GM19239 (cell line): ENCODE results near the gene APCDD1L.
"Not testable (repeated sequence)": the region's sequence is repeated elsewhere in the genome, so short reads cannot be mapped to it uniquely, and the experiment has no call there.

Experiments
- DNase-seq: peaks from one replicate; pipeline ENCODE4 v3.0.0; 2011; ENCODE audit warnings: low spot score; ENCODE audit not compliant: insufficient read length
- FAIRE-seq: peaks from 2 replicates; lab custom pipeline; 2011; peaks lifted over from hg19 to GRCh38; lab: Jason Lieb, UNC

The APCDD1L gene

GRCh38 chr20:58518896-58519593 lies 3.8 kb upstream of the APCDD1L start:
- DNase-seq: no peak
- no peak for FAIRE-seq

GRCh38 chr20:58518387-58518786 lies 3.2 kb upstream of the APCDD1L start:
- DNase-seq (no peak), FAIRE-seq (no peak)

GRCh38 chr20:58514321-58515232 lies 622 bp downstream of the APCDD1L start:
- DNase-seq (no peak), FAIRE-seq (no peak)

- FAIRE-seq: no peak
- DNase-seq: no peak
Measured at GRCh38 chr20:58513580-58514285, 1.5 kb downstream of the APCDD1L start.

GRCh38 chr20:58512808-58513552 lies 2.2 kb downstream of the APCDD1L start:
- DNase-seq (no peak), FAIRE-seq (no peak)

GRCh38 chr20:58511861-58512260 lies 3.3 kb downstream of the APCDD1L start:
- DNase-seq (no peak), FAIRE-seq (no peak)

DNA sequence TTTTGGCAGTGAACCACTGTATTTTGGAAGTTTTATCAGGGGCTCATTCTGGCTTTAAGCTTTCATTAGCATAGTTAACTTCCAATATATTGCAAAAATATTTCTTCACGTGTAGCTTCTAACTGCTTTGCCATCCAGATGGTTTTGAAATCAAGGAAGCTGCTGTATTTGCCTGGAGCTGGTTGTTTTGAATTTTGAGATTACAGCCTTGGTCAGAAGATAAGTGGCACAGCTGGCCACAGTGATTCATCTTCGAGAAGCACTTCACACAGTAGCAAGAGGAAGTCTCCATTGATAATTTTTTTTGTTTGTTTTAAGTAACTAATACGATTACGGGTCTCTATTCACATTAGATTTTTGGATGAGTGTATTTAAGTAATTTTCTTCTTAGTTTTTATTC lies 3.8 kb downstream of the APCDD1L start:
- FAIRE-seq (no peak), DNase-seq (no peak)

- no peak for FAIRE-seq
- DNase-seq: no peak
Measured at GRCh38 chr20:58510921-58511320, 4.3 kb downstream of the APCDD1L start.

DNA sequence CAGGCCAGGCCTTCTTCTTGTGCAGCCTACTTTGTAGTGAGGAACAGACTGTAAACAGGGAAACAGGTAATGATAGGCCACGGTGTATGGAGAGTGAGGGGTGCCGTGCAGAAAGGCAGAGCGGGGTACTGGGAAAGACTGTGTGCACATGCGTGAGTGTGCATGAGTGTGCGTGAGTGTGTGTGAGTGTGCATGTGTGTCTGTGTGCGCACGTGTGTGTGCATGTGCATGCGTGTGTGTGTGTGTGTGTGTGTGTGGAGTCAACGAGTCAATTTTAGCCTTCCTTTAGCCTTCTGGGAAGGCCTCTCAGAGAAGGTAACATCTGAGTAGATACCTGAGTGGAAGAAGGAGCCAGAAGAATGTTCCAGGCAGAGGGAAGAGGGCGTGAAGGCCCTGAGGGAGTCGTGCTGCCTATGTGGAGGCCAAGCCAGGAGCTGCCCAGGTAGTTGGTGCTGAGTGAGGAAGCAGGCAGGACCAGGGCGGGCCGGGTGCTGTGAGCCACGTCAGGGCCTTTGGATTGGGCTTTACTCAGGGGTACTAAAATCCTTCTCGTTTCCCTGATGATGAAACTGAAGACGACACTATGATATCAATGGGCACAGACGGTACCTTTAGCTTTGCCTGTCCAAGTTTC lies 6.3 kb downstream of the APCDD1L start:
- FAIRE-seq: no peak
- no peak for DNase-seq

DNA sequence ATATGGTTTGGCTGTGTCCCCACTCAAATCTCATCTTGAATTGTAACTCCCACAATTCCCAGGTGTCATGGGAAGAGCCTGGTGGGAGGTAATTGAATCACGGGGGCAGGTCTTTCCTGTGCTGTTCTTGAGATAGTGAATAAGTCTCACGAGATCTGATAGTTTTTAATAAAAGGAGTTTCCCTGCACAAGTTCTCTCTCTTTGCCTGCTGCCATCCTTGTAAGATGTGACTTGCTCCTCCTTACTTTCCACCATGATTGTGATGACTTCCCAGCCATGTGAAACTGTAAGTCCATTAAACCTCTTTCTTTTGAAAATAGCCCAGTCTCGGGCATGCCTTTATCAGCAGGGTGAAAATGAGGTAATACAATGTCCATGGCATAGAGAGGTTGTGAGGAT lies 8.2 kb downstream of the APCDD1L start:
- FAIRE-seq, DNase-seq: not testable (repeated sequence)

- FAIRE-seq (no peak), DNase-seq (no peak)
Measured at GRCh38 chr20:58504566-58504965, 10.6 kb downstream of the APCDD1L start.

DNA sequence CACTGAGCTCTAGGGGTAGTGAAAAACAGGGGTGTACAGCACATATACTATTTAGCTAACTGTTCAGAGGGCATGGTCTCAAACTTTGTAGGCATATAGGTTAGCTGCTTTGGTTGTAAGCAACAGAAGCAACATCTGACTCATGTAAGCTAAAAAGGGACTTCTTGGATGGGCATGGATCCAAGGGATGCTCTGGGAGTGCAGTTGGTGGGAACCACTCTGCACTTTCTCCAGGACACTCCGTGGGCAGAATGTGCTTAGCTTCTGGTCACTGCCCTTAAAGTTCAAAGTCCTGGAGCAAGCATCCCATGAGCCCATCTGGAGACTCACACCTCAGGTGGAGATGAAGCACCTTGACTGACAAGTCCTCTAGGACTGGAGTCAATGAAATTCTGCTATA lies 11.5 kb downstream of the APCDD1L start:
- FAIRE-seq (no peak), DNase-seq (no peak)

DNA sequence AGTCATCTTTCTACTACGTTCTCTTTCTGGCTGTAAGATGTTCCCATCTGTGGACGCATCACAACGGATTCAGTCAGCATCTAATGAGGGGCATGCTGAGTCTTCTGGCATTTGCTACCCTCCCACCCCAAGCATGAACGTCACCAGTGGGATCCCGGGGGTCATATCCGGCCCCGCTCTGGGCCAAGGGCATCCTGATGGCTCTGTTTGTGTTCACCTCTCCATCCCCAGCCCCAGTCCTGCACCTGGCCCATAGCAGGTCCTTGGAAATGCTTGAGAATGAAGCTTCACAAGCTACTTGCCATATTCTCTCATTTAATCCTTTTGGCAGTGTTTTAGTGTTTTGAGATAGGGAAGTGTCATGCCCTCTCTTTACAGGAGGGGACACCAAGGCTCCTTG lies 14.9 kb downstream of the APCDD1L start:
- no peak for FAIRE-seq
- DNase-seq: no peak

DNA sequence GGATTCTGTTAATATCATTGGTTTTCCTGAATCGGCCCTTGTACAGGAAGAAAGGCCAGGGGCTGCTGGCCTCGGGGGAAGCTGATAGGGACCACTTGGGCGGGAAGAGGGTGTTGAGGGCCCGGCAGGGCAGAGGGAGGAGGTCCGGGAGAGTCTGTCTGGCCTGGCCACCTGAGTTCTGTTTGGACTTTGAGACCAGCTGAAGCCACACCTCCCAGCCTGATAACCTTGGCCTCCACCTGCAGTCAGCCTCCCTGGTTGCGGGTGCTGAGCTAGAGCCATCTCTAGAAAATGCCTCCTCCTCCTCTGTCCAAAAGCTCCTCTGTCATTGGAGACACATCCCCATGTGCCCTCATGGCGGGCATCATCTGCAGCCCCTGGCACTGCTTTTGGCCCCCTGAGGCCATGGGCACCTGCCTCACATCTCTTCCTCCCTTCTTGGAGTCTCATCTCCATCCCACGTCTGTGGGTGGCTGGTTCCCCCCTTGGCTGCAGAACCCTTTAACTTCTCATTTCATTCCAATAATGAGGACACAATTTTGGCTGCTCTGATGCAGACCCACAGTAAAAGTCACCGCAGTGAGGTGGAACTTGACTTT lies 16.6 kb downstream of the APCDD1L start:
- DNase-seq: no peak

DNA sequence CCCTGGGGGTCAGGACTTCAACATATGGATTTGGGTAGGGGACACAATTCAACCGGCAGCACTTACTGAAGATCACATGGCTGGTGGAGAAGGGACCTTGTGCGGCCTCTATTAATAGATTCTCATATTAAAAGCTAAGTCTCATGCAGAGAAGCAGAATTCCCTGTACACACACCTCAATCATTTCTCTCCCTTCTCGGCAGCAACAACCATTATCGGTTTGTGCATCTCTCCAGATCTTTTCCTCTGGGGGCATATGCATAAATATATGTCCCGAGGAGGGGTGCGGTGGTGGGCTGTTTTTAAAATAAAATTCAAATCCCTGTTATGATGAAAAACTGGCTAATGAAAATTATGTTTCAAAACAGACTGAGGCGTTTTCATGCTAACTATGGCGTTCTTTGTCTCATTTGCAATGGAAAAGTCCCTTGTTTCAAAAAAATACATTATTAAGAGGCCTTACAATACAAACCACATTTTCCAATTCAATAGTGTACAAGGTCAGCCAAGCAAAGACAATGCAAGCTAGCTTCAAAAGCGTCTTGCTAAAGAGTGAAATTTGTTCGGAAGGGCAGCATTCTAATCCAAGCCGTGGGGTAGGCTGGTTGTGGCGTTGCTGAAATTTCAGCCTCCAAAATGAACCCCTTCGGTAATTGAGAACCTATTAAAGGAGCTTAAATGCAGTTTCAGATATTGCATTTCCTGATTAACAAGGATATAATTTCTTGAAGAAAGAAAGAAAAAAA lies 17.3 kb downstream of the APCDD1L start:
- no peak for FAIRE-seq
- DNase-seq: no peak

More for the DNA sequence above, 16.6 kb downstream of the APCDD1L start:
- no peak for FAIRE-seq

DNA sequence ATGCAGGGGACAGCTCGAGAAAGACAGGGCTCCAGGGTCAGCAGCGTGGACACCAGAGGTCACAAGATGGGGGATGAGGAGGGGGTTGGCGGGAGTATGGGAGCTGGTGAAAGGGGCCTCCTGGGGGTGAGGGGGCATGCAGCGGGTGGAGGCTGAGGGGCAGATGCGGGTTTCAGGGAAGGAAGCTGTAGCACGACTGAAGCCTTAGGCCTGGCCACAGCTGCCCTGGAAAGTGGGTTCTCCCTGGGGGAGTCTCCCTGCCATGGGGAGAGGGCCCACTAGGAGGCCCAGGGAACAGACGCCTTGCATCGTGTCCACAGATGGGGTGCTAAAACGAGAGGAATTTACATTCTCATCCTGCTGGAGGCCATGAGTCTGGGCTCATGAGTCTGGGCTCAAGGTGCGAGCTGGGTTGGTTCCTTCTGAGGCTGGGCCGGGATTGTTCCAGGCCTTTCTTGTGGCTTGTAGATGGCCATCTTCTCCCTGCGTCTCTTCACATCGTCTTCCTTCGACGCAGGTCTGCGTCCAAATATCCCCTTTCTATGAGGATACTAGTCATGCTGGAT lies 18.0 kb downstream of the APCDD1L start:
- FAIRE-seq (no peak), DNase-seq (no peak)

DNA sequence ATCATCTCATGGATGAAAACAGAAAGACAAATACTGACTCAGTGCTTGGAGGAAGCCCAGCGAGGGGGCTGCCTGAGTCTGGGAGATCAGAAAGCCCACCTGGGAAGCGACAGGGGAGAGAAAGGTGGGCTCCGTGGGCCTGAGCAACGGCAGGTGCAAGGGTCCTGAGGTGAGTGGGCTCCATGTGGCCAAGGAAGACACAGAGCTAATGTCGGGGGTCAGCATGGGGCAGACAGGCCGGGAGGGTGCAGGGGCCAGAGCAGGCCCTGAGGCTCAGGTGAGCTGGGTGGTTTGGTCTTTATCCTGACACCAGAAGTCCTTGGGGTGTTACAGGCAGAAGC lies 18.8 kb downstream of the APCDD1L start:
- FAIRE-seq (no peak), DNase-seq (no peak)

GRCh38 chr20:58495623-58496428 lies 19.4 kb downstream of the APCDD1L start:
- FAIRE-seq (no peak), DNase-seq (no peak)
